GM12891 (cell line): ENCODE results near the gene PIGO.

Experiments used
- DNase-seq: peaks from one replicate; pipeline ENCODE4 v3.0.0; 2011; ENCODE audit warnings: low spot score; ENCODE audit not compliant: insufficient read length
- FAIRE-seq: peaks from 2 replicates; lab custom pipeline; 2011; peaks lifted over from hg19 to GRCh38; lab: Jason Lieb, UNC
- PAX5 ChIP-seq: IDR thresholded peaks from 2 replicates; pipeline ENCODE4 v1.6.1; 2011; ENCODE audit warnings: low read length, moderate library complexity, mild to moderate bottlenecking; ENCODE audit not compliant: insufficient read depth, severe bottlenecking
- POLR2A ChIP-seq: IDR thresholded peaks from 2 replicates; pipeline ENCODE4 v1.6.1; 2011; ENCODE audit warnings: low read depth, low read length, control low read depth
- POLR2AphosphoS5 ChIP-seq: IDR thresholded peaks from 2 replicates; pipeline ENCODE4 v1.6.1; 2011; ENCODE audit warnings: low read depth, low read length, control low read depth
- POU2F2 ChIP-seq: IDR thresholded peaks from 2 replicates; pipeline ENCODE4 v1.6.1; 2011; ENCODE audit warnings: low read depth, mild to moderate bottlenecking, control low read depth, low read length, moderate library complexity
- SPI1 ChIP-seq: IDR thresholded peaks from 2 replicates; pipeline ENCODE4 v1.6.1; 2011; ENCODE audit warnings: low read depth, low read length, control low read depth
- TAF1 ChIP-seq: IDR thresholded peaks from 2 replicates; pipeline ENCODE4 v1.6.1; 2011; ENCODE audit warnings: low read depth, low read length, control low read depth

PIGO gene

GRCh38 chr9:35057271-35057620 lies 39.1 kb downstream of the PIGO start:
- DNase-seq (no peak), FAIRE-seq (no peak)
- TF ChIP-seq POLR2A (no peak), POLR2AphosphoS5 (peak; percentile 72)

DNA sequence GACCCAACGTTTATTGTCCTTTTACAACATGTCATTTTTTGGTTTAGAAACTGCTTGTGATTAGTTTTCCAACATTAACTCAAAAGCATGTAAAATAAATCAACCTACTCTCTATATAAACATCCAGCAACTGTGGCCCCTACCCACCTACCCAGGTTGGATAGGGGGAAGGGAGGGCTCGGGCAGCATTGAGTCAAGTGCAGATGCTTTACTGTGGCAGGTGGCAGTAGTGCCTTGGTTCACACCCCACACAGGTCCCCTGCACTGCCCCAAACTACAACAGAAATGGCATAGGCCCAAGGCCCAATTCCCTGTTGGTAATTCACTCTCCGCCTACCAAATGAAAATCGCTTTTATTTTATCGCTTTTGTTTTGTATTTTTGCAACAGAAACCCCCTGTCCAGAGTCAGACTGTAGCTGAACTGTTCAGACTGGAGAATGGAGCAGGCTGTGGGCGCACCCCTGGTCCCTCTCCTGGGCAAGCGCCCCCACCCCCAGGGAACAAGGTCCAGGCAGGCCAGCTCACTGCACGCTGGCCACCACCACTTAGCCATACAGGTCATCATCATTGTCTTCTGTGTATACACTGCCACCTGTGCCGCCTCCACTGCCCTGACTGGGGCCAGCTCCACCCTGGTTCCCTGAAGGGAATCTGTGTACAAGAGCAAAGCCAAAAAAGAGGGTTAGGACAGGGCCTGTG lies 39.7 kb downstream of the PIGO start:
- DNase-seq = no peak
- TF ChIP-seq SPI1 = no peak
- no peak for TF ChIP-seq POU2F2
- no peak for TF ChIP-seq POLR2AphosphoS5
- no peak for TF ChIP-seq TAF1
- TF ChIP-seq PAX5 = no peak
- no peak; the same call in 1 of the 2 replicates for TF ChIP-seq POLR2A
- no peak for FAIRE-seq

GRCh38 chr9:35054871-35055644 lies 41.3 kb downstream of the PIGO start:
- TF ChIP-seq TAF1 (no peak), POLR2AphosphoS5 (peak; percentile 26; the same call in 1 of the 2 replicates)
- DNase-seq = no peak
- FAIRE-seq = no peak

GRCh38 chr9:35054185-35054835 lies 42.1 kb downstream of the PIGO start:
- DNase-seq = no peak
- TF ChIP-seq PAX5 = no peak
- TF ChIP-seq POLR2AphosphoS5 = no peak; the same call in 1 of the 2 replicates
- TF ChIP-seq TAF1 = no peak
- no peak for TF ChIP-seq POU2F2
- no peak; the same call in 1 of the 2 replicates for TF ChIP-seq POLR2A
- no peak for TF ChIP-seq SPI1
- no peak for FAIRE-seq

- TF ChIP-seq POLR2A = no peak
- no peak for TF ChIP-seq SPI1
- TF ChIP-seq POU2F2 = no peak
- no peak for TF ChIP-seq TAF1
- TF ChIP-seq PAX5 = no peak
- no peak for TF ChIP-seq POLR2AphosphoS5
- peak; percentile 71 for FAIRE-seq
- no peak for DNase-seq
Measured at GRCh38 chr9:35051069-35051967, 45.1 kb downstream of the PIGO start.

DNA sequence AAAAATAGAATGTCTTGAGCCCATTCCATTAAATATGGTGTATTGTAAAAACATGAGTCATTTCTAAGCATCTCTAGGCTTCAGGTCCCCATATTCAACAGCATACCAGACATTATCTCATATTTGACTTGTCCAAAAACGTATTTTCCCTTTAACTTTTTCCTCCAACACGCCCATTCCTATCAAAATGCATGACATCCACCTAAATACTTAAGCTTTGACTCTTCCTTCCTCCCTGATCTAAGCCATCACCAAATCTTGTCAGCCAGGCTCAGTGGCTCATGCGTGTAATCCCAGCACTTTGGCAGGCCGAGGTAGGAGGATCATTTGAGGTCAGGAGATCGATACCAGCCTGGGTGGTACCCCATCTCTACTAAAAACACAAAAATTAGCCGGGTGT lies 47.9 kb downstream of the PIGO start:
- DNase-seq = no peak
- FAIRE-seq = no peak
- TF ChIP-seq POLR2A (no peak), PAX5 (no peak), POU2F2 (no peak), SPI1 (no peak), TAF1 (no peak), POLR2AphosphoS5 (no peak)

- TF ChIP-seq POLR2A (no peak), POU2F2 (no peak), PAX5 (no peak), POLR2AphosphoS5 (no peak), TAF1 (no peak)
- FAIRE-seq (no peak), DNase-seq (no peak)
Measured at GRCh38 chr9:35044071-35044470, 52.3 kb downstream of the PIGO start.

DNA sequence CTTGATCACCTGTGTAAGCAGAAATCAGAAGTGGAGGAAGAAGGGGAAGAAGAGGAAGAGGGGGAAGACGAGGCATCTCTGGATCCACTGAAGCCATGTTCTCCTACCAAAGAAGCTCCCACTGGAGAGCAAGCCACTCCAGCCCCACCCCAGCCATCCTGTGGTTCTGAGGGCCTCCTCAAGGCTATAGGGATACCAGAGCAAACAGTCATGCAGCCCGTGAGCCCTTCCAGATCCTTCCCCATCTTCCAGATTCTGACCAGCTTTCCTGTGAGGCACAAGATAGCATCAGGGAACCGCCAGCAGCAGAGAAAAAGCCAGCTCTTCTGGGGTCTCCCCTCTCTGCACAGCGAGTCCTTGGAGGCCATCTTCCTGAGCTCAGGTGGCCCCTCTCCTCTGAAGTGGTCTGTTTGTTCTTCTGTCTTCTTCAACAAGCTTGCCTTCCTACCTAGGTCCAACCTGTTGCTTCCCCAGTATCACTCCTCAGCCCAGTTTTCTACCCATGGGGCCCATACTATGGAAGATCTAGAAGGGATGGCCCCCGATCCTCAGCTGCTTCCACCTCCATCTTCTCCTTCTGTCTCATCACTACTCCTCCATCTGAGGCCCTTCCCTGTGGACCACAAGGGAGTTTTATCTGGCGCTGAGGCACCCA lies 53.4 kb downstream of the PIGO start:
- no peak for FAIRE-seq
- TF ChIP-seq POLR2AphosphoS5 (no peak), PAX5 (no peak), SPI1 (no peak), POLR2A (no peak), TAF1 (no peak), POU2F2 (no peak)
- no peak for DNase-seq
